Activated CD8-positive, alpha-beta T cell treated with anti-CD3 and anti-CD28 coated beads for 36 hours (primary cell): ENCODE measurements around the gene ZNF341. TPM values are rescaled to one million over a fixed set of nuclear protein-coding genes. Genes with fewer than 3 reads are reported as not detected.

Source experiments
- ATAC-seq: fragments of 200-7000 bp; cut with Tn5 transposase; one replicate; pipeline ENCODE4 v1.10.0; 2021; ENCODE audit warnings: mild to moderate bottlenecking, moderate library complexity
- CTCF ChIA-PET: fragments of 350-600 bp; sonication (Branson Sonifier 250); formaldehyde crosslinking; loops from one replicate; lab custom pipeline; 2021; ENCODE audit warnings: antibody characterized with exemption; lab: Charles Lee
- POLR2A ChIA-PET: fragments of 350-600 bp; sonication (Branson Sonifier 250); formaldehyde crosslinking; loops from one replicate; lab custom pipeline; 2021; ENCODE audit warnings: antibody characterized with exemption; lab: Charles Lee
- DNase-seq: peaks from one replicate; pipeline ENCODE4 v3.0.0-alpha.2; 2020
- H3K27ac Mint-ChIP-seq: one replicate; pipeline ENCODE4 v1.8.0; 2021; ENCODE audit warnings: mild to moderate bottlenecking, mixed read lengths
- H3K27me3 Mint-ChIP-seq: one replicate; pipeline ENCODE4 v1.8.0; 2021; ENCODE audit warnings: mixed read lengths
- H3K36me3 Mint-ChIP-seq: one replicate; pipeline ENCODE4 v1.8.0; 2021; ENCODE audit warnings: low read depth, mixed read lengths
- H3K4me1 Mint-ChIP-seq: one replicate; pipeline ENCODE4 v1.8.0; 2021; ENCODE audit warnings: low read depth, mixed read lengths
- H3K4me3 Mint-ChIP-seq: one replicate; pipeline ENCODE4 v1.8.0; 2021; ENCODE audit warnings: mild to moderate bottlenecking, moderate library complexity, mixed read lengths
- H3K9me3 Mint-ChIP-seq: one replicate; pipeline ENCODE4 v1.8.0; 2021; ENCODE audit warnings: mixed read lengths
- CTCF ChIP-seq: fragments of 200-600 bp; IDR thresholded peaks from one replicate; pipeline ENCODE4 v1.8.0; 2022; ENCODE audit warnings: antibody characterized with exemption, mild to moderate bottlenecking
- intact Hi-C: fragments of 100-400 bp; cut with micrococcal nuclease; formaldehyde crosslinking; loops from one replicate; pipeline ENCODE4 v1.10.0; 2022
- total RNA-seq, 2 experiments: library from RNA; stranded (reverse); gene quantifications; one replicate each; pipeline ENCODE4 v1.2.3, GENCODE V29; 2021

Gene ZNF341
- total RNA-seq, 2 experiments from 2014 or later: 4.3 to 5.0 TPM

GRCh38 chr20:33713865-33714367, 17.9 kb upstream of the ZNF341 start:
- Mint-ChIP-seq H3K4me1 (peaks cover 20% of the 10 kb centered on the region), H3K9me3 (no peaks in the 10 kb centered on the region), H3K27ac (no peak overlapping the region), H3K27me3 (no peaks in the 10 kb centered on the region), H3K36me3 (peaks cover 13% of the 10 kb centered on the region), H3K4me3 (no peak overlapping the region)
- intact Hi-C loops: no loop called here
- no peak for DNase-seq
- TF ChIP-seq CTCF: no peak
- no peak for ATAC-seq
- CTCF ChIA-PET: interaction anchor here (1.2 to 1.8 kb wide), 3 partner anchors 18 to 46 kb away, joined by 3 to 4 read pairs (median 3); partner anchors contain the start of gene ZNF341
- POLR2A ChIA-PET: interaction anchor here (0.7 to 1.2 kb wide), 3 partner anchors 16 to 273 kb away, joined by 3 read pairs; no protein-coding TSS in a partner anchor

- intact Hi-C loops: no loop called here
- Mint-ChIP-seq H3K27me3 (no peaks in the 10 kb centered on the region), H3K9me3 (no peaks in the 10 kb centered on the region), H3K27ac (no peak overlapping the region), H3K4me3 (no peak overlapping the region), H3K36me3 (peaks cover 5% of the 10 kb centered on the region), H3K4me1 (peaks cover 14% of the 10 kb centered on the region)
- POLR2A ChIA-PET: no interaction called here
- TF ChIP-seq CTCF: no peak
- ATAC-seq (no peak), DNase-seq (no peak)
- CTCF ChIA-PET: interaction anchor here (0.9 kb wide), 1 partner anchor 48 kb away, joined by 3 read pairs; no protein-coding TSS in a partner anchor
Observed at GRCh38 chr20:33716498-33716897, 15.3 kb upstream of the ZNF341 start.

- POLR2A ChIA-PET: interaction anchor here (0.5 to 3.5 kb wide), 8 partner anchors 13 to 198 kb away, joined by 3 to 27 read pairs (median 3); partner anchors contain the start of genes ACTL10, E2F1 and ZNF341
- H3K9me3 Mint-ChIP-seq: no peaks in the 10 kb centered on the region
- peaks cover 14% of the 10 kb centered on the region for H3K4me1 Mint-ChIP-seq
- ATAC-seq (peak; percentile 1), DNase-seq (peak; percentile 12)
- TF ChIP-seq CTCF: no peak
- no peaks in the 10 kb centered on the region for H3K36me3 Mint-ChIP-seq
- CTCF ChIA-PET: interaction anchor here (1.2 to 1.7 kb wide), 4 partner anchors 9 to 51 kb away, joined by 4 to 8 read pairs (median 6); partner anchors contain the start of gene ZNF341
- H3K27me3 Mint-ChIP-seq: no peaks in the 10 kb centered on the region
- H3K4me3 Mint-ChIP-seq: peak overlapping the region; percentile 91
- H3K27ac Mint-ChIP-seq: peak overlapping the region; percentile 89
- intact Hi-C loops: no loop called here
Observed at GRCh38 chr20:33719277-33719988, 12.4 kb upstream of the ZNF341 start.

GRCh38 chr20:33719989-33720709, 11.6 kb upstream of the ZNF341 start, which contains the start of gene PXMP4:
TSS of gene PXMP4 (minus strand) at chr20:33720310. CDS start at chr20:33720207, 103 bp downstream.
- H3K27me3 Mint-ChIP-seq: no peaks in the 10 kb centered on the region

More at GRCh38 chr20:33719989-33720709, 11.6 kb upstream of the ZNF341 start, which contains the start of gene PXMP4:
- Mint-ChIP-seq H3K4me1 (peaks cover 14% of the 10 kb centered on the region), H3K27ac (peak within 1 kb of the TSS; percentile 89), H3K36me3 (no peaks in the 10 kb centered on the region), H3K9me3 (no peaks in the 10 kb centered on the region), H3K4me3 (peak within 1 kb of the TSS; percentile 91)
- ChIA-PET POLR2A (interaction anchor here (0.5 to 3.5 kb wide), 10 partner anchors 12 to 268 kb away, joined by 3 to 27 read pairs (median 3); partner anchors contain the start of genes ACTL10, E2F1 and ZNF341), CTCF (interaction anchor here (0.9 to 1.7 kb wide), 5 partner anchors 9 to 273 kb away, joined by 3 to 8 read pairs (median 5); partner anchors contain the start of gene ZNF341)
- no peak for TF ChIP-seq CTCF
- intact Hi-C loops: no loop called here
- peak; percentile 93 for DNase-seq
- peak; percentile 98 for ATAC-seq
